ENCODE results near the gene PKN3. TPM values are rescaled to one million over a fixed set of nuclear protein-coding genes. Genes with fewer than 3 reads are reported as not detected.

The PKN3 gene
- total RNA-seq, 1 experiment from 2014 or later, result 1.1 TPM

DNA sequence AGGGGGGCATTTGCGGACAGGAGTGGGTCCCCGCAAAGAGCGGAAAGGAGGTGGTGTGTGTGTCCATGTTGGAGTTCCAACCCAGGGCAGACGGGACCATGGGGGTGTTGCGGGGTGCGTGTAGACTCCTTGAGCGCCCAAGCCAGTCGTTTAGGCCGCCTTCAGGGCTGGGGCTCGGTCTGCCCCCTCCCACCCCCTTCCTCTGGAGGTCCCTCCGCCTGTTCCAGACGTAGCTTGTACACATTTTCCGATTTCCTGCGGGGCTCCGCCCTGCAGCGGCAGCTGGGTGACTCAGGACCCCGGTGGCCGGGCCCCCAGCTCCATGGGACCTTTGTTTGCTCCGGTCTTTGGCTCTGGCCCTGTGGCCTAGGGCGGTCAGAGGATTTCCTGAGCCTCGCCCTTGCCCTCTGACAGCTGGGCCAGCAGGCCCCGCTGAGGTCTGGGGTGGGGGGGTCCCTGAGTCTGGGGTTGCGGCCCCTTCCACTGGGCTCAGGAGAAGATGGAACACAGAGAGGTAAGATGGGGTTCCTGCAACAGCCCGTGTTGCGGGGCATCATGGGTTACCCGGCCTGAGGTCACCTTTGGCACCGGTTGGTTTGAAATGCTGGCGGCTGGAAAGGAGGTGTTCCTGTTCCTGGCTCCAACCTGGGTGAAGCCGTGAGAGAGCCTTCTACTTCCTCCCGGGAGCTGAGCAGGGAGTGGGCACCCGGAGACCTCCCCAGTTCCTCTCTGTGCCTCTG, 1.5 kb downstream of the PKN3 start:
- CTCF ChIA-PET, result interaction anchor here (0.7 kb wide), 1 partner anchor 244 kb away, joined by 5 read pairs; no protein-coding TSS in a partner anchor
- BruUV-seq (replicated peaks), result no TSS peak
- H3K4me3 Mint-ChIP-seq (ENCODE audit: unreplicated experiment), result no peak overlapping the region

GRCh38 chr9:128704356-128704670, 2.0 kb downstream of the PKN3 start:
- Mint-ChIP-seq H3K9me3 (ENCODE audit: unreplicated experiment) (no peaks in the 10 kb centered on the region), H3K36me3 (ENCODE audit: insufficient read depth, unreplicated experiment) (peaks cover 9% of the 10 kb centered on the region), H3K27me3 (ENCODE audit: insufficient read depth, unreplicated experiment) (no peaks in the 10 kb centered on the region), H3K4me1 (ENCODE audit: insufficient read depth, unreplicated experiment) (peaks cover 6% of the 10 kb centered on the region), H3K27ac (ENCODE audit: low read depth, unreplicated experiment) (no peak overlapping the region), H3K4me3 (ENCODE audit: unreplicated experiment) (no peak overlapping the region)
- BruUV-seq (replicated peaks), result no TSS peak
- CTCF ChIA-PET, result no interaction called here
- intact Hi-C loops (cut with micrococcal nuclease), result no loop called here
- TF ChIP-seq CTCF (IDR thresholded peaks at IDR 0.05; ENCODE audit: unreplicated experiment), result no peak
- no peak for DNase-seq (ENCODE audit: unreplicated experiment)
- POLR2A ChIA-PET, result interaction anchor here (1.2 to 1.3 kb wide), 2 partner anchors 15 to 67 kb away, joined by 3 read pairs; no protein-coding TSS in a partner anchor

More for the DNA sequence above, 1.5 kb downstream of the PKN3 start:
- TF ChIP-seq CTCF (IDR thresholded peaks at IDR 0.05; ENCODE audit: unreplicated experiment), result no peak
- Mint-ChIP-seq H3K27ac (ENCODE audit: low read depth, unreplicated experiment) (no peak overlapping the region), H3K9me3 (ENCODE audit: unreplicated experiment) (no peaks in the 10 kb centered on the region), H3K27me3 (ENCODE audit: insufficient read depth, unreplicated experiment) (no peaks in the 10 kb centered on the region), H3K36me3 (ENCODE audit: insufficient read depth, unreplicated experiment) (peaks cover 12% of the 10 kb centered on the region), H3K4me1 (ENCODE audit: insufficient read depth, unreplicated experiment) (peaks cover 6% of the 10 kb centered on the region)
- POLR2A ChIA-PET, result interaction anchor here (1.2 to 1.3 kb wide), 2 partner anchors 16 to 67 kb away, joined by 3 read pairs; no protein-coding TSS in a partner anchor
- intact Hi-C loops (cut with micrococcal nuclease), result no loop called here
- DNase-seq (ENCODE audit: unreplicated experiment), result no peak

DNA sequence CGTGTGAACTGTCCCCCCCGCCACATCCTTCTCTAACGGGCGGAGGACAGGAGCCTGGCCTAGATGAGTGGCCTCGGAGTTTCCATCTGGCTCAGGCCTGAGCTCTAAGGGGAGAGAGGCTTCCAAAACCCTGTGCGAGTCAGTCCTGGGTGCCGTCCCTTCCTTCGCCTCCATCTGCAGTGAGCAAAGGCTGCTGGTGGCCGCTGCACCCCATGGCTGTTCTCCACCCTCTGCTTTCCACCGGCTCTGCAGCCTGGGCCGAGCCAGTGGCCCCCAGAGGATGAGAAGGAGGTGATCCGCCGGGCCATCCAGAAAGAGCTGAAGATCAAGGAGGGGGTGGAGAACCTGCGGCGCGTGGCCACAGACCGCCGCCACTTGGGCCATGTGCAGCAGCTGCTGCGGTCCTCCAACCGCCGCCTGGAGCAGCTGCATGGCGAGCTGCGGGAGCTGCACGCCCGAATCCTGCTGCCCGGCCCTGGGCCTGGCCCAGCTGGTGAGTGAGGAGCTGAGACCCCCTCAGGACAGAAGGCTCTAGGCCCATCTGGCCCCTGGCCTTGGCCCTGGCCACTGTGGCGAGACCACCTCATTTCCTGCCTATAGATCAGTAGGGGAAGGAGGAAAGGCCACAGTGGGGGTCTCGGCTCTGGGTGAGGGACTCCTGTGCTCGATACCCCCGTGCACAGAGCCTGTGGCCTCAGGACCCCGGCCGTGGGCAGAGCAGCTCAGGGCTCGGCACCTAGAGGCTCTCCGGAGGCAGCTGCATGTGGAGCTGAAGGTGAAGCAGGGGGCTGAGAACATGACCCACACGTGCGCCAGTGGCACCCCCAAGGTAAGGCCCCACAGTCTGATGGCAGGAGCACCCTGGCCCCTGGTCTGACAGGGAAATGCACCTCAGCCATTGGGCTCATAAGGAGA, 3.0 kb downstream of the PKN3 start:
- no TSS peak for BruUV-seq (replicated peaks)
- no peak for DNase-seq (ENCODE audit: unreplicated experiment)
- H3K4me3 Mint-ChIP-seq (ENCODE audit: unreplicated experiment), result no peak overlapping the region
- H3K36me3 Mint-ChIP-seq (ENCODE audit: insufficient read depth, unreplicated experiment), result peaks cover 2% of the 10 kb centered on the region
- CTCF ChIA-PET, result no interaction called here
- H3K27ac Mint-ChIP-seq (ENCODE audit: low read depth, unreplicated experiment), result no peak overlapping the region
- no peaks in the 10 kb centered on the region for H3K9me3 Mint-ChIP-seq (ENCODE audit: unreplicated experiment)
- TF ChIP-seq CTCF (IDR thresholded peaks at IDR 0.05; ENCODE audit: unreplicated experiment), result no peak
- H3K4me1 Mint-ChIP-seq (ENCODE audit: insufficient read depth, unreplicated experiment), result peaks cover 6% of the 10 kb centered on the region
- no peaks in the 10 kb centered on the region for H3K27me3 Mint-ChIP-seq (ENCODE audit: insufficient read depth, unreplicated experiment)
- POLR2A ChIA-PET, result interaction anchor here (1.3 kb wide), 1 partner anchor 14 kb away, joined by 3 read pairs; no protein-coding TSS in a partner anchor
- intact Hi-C loops (cut with micrococcal nuclease), result no loop called here

DNA sequence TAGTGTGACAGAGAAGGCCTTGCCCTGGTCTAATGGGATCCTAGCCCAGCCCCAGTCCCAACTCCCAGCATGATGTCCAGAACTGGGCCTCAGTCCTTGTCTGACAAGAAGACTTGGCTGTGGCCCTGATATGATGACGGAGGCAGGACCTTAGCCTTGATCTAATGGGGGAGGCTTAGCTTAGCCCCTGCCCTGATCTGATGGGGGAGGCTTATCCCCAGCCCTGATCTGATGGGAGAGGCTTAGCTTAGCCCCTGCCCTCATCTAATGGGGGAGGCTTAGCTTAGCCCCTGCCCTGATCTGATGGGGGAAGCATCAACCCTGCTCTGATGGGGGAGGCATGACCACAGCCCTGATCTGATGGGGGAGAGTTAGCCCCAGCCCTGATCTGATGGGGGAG, 3.7 kb downstream of the PKN3 start:
- Mint-ChIP-seq H3K4me1 (ENCODE audit: insufficient read depth, unreplicated experiment) (peaks cover 6% of the 10 kb centered on the region), H3K9me3 (ENCODE audit: unreplicated experiment) (no peaks in the 10 kb centered on the region), H3K27ac (ENCODE audit: low read depth, unreplicated experiment) (no peak overlapping the region), H3K36me3 (ENCODE audit: insufficient read depth, unreplicated experiment) (no peaks in the 10 kb centered on the region), H3K27me3 (ENCODE audit: insufficient read depth, unreplicated experiment) (no peaks in the 10 kb centered on the region), H3K4me3 (ENCODE audit: unreplicated experiment) (no peak overlapping the region)
- ChIA-PET CTCF (no interaction called here), POLR2A (no interaction called here)
- no peak for DNase-seq (ENCODE audit: unreplicated experiment)
- BruUV-seq (replicated peaks), result no TSS peak
- intact Hi-C loops (cut with micrococcal nuclease), result no loop called here
- no peak for TF ChIP-seq CTCF (IDR thresholded peaks at IDR 0.05; ENCODE audit: unreplicated experiment)

All from MCF 10A (cell line).